H1 (cell line): ENCODE results near the gene MEP1A. TPM values are rescaled to one million over a fixed set of nuclear protein-coding genes. Genes with fewer than 3 reads are reported as not detected.

ENCODE experiments used
- CTCF ChIA-PET: fragments of 300-600 bp; sonication (Branson Sonifier 250); formaldehyde crosslinking; loops from one replicate; lab custom pipeline; 2021; ENCODE audit not compliant: partially characterized antibody; lab: Charles Lee
- POLR2A ChIA-PET: fragments of 300-600 bp; sonication (Branson Sonifier 250); formaldehyde crosslinking; loops from one replicate; lab custom pipeline; 2021; ENCODE audit warnings: inconsistent platforms; ENCODE audit not compliant: partially characterized antibody; lab: Charles Lee
- DNase-seq, 2 experiments: peaks; one replicate each; pipeline versions ENCODE4 v3.0.0 to v3.0.0-alpha.2; 2010 to 2022; ENCODE audit warnings: low spot score in 2 of 2, low read depth in 1 of 2, mixed read lengths in 1 of 2
- FAIRE-seq: peaks from 2 replicates; lab custom pipeline; 2011; peaks lifted over from hg19 to GRCh38; lab: Jason Lieb, UNC
- H2AFZ ChIP-seq: 2 replicates; pipeline ENCODE4 v1.8.1; 2012; ENCODE audit warnings: low read length, inconsistent platforms
- H2AK5ac ChIP-seq: 2 replicates; pipeline ENCODE4 v1.6.1; 2013; ENCODE audit warnings: low read depth, low read length
- H2BK120ac ChIP-seq: replicated peaks from 2 replicates; pipeline ENCODE3; 2013; ENCODE audit warnings: low read depth, low read length, inconsistent platforms
- H2BK12ac ChIP-seq: 2 replicates; pipeline ENCODE4 v1.6.1; 2013; ENCODE audit warnings: low read depth, low read length
- H2BK15ac ChIP-seq: 2 replicates; pipeline ENCODE4 v1.6.1; 2013; ENCODE audit warnings: low read length
- H2BK20ac ChIP-seq: 2 replicates; pipeline ENCODE4 v1.6.1; 2013; ENCODE audit warnings: low read length
- H2BK5ac ChIP-seq: 2 replicates; pipeline ENCODE4 v1.6.1; 2013; ENCODE audit warnings: low read depth, low read length
- H3K14ac ChIP-seq: 2 replicates; pipeline ENCODE4 v1.6.1; 2013; ENCODE audit warnings: inconsistent platforms; ENCODE audit not compliant: insufficient read length
- H3K18ac ChIP-seq: 2 replicates; pipeline ENCODE4 v1.6.1; 2013; ENCODE audit warnings: low read length; ENCODE audit errors: extremely low read depth
- H3K23ac ChIP-seq: 2 replicates; pipeline ENCODE4 v1.6.1; 2013; ENCODE audit warnings: inconsistent platforms; ENCODE audit not compliant: insufficient read length
- H3K23me2 ChIP-seq: 2 replicates; pipeline ENCODE4 v1.6.1; 2013; ENCODE audit warnings: low read depth, low read length
- H3K27ac ChIP-seq: 2 replicates; pipeline ENCODE4 v1.6.1; 2011; ENCODE audit warnings: low read depth, low read length, inconsistent platforms
- H3K27me3 ChIP-seq, 4 experiments: replicated peaks in 1 of 4; 1 replicate in 1 of 4; 2 replicates in 3 of 4; pipeline versions ENCODE4 v1.6.1 to v1.8.1; 2011 to 2013; ENCODE audit warnings: low read length in 3 of 4, mild to moderate bottlenecking in 3 of 4, inconsistent platforms in 2 of 4, mixed read lengths in 2 of 4, moderate library complexity in 1 of 4; ENCODE audit not compliant: control insufficient read depth in 3 of 4, insufficient read depth in 3 of 4; ENCODE audit errors: extremely low read depth in 1 of 4
- H3K36me3 ChIP-seq, 4 experiments: 2 replicates each; pipeline versions ENCODE4 v1.6.1 to v1.8.1; 2011 to 2013; ENCODE audit warnings: mild to moderate bottlenecking in 4 of 4, low read length in 3 of 4, moderate library complexity in 2 of 4, control low read depth in 1 of 4, inconsistent platforms in 1 of 4; ENCODE audit not compliant: insufficient read depth in 4 of 4, control insufficient read depth in 2 of 4
- H3K4ac ChIP-seq: replicated peaks from 2 replicates; pipeline ENCODE3; 2013; ENCODE audit warnings: low read length, low read depth, mixed read lengths, inconsistent platforms; ENCODE audit not compliant: insufficient read length
- H3K4me1 ChIP-seq, 4 experiments: replicated peaks in 1 of 4; 1 replicate in 1 of 4; 2 replicates in 3 of 4; pipeline versions ENCODE4 v1.6.1 to v1.8.1; 2011 to 2013; ENCODE audit warnings: low read length in 3 of 4, inconsistent platforms in 2 of 4, mixed read lengths in 1 of 4; ENCODE audit not compliant: insufficient read depth in 4 of 4, control insufficient read depth in 3 of 4
- H3K4me2 ChIP-seq, 2 experiments: 2 replicates each; pipeline versions ENCODE4 v1.6.1 to v1.8.1; 2011 to 2013; ENCODE audit warnings: low read depth in 2 of 2, low read length in 2 of 2, control low read depth in 1 of 2, inconsistent platforms in 1 of 2, mild to moderate bottlenecking in 1 of 2; ENCODE audit not compliant: insufficient read depth in 1 of 2
- H3K4me3 ChIP-seq, 4 experiments: fragments of 200-600, 300-600 bp in 1 of 4; sonication (generic), shearing (Covaris generic), sonication (Bioruptor Twin) in 1 of 4; 2 replicates each; pipeline versions ENCODE4 v1.5.1 to v1.8.1; 2011 to 2016; ENCODE audit warnings: low read length in 4 of 4, low read depth in 3 of 4, control low read depth in 2 of 4, inconsistent platforms in 2 of 4, mild to moderate bottlenecking in 2 of 4, mixed read lengths in 1 of 4, moderate library complexity in 1 of 4; ENCODE audit not compliant: insufficient read depth in 2 of 4; ENCODE audit errors: extremely low read depth in 1 of 4
- H3K56ac ChIP-seq: replicated peaks from 2 replicates; pipeline ENCODE3; 2013; ENCODE audit warnings: low read depth, mild to moderate bottlenecking, mixed read lengths, low read length, inconsistent platforms; ENCODE audit not compliant: insufficient read length
- H3K79me1 ChIP-seq: 2 replicates; pipeline ENCODE4 v1.6.1; 2013; ENCODE audit warnings: low read depth, low read length, control low read depth
- H3K79me2 ChIP-seq, 2 experiments: 2 replicates each; pipeline versions ENCODE4 v1.6.1 to v1.8.1; 2012 to 2013; ENCODE audit warnings: low read length in 2 of 2, mild to moderate bottlenecking in 2 of 2, inconsistent platforms in 1 of 2; ENCODE audit not compliant: insufficient read depth in 2 of 2, control insufficient read depth in 1 of 2
- H3K9ac ChIP-seq, 4 experiments: replicated peaks in 1 of 4; 1 replicate in 1 of 4; 2 replicates in 3 of 4; pipeline versions ENCODE4 v1.6.1 to v1.8.1; 2011 to 2013; ENCODE audit warnings: low read depth in 3 of 4, low read length in 3 of 4, control low read depth in 2 of 4, mild to moderate bottlenecking in 2 of 4, moderate library complexity in 2 of 4, inconsistent platforms in 1 of 4; ENCODE audit errors: extremely low read depth in 1 of 4
- H3K9me3 ChIP-seq, 2 experiments: 2 replicates each; pipeline versions ENCODE4 v1.6.1 to v1.8.1; 2012 to 2013; ENCODE audit warnings: mild to moderate bottlenecking in 2 of 2, moderate library complexity in 2 of 2, control low read depth in 1 of 2, inconsistent platforms in 1 of 2, low read depth in 1 of 2, low read length in 1 of 2, mixed read lengths in 1 of 2; ENCODE audit not compliant: insufficient read depth in 2 of 2
- H4K20me1 ChIP-seq, 2 experiments: replicated peaks in 1 of 2; 2 replicates each; pipeline versions ENCODE3 to v1.8.1; 2011 to 2013; ENCODE audit warnings: inconsistent platforms in 2 of 2, low read length in 2 of 2, mild to moderate bottlenecking in 1 of 2; ENCODE audit not compliant: insufficient read depth in 2 of 2, control insufficient read depth in 1 of 2
- H4K5ac ChIP-seq: 2 replicates; pipeline ENCODE4 v1.6.1; 2013; ENCODE audit warnings: low read length, low read depth, mixed read lengths, inconsistent platforms; ENCODE audit not compliant: insufficient read length
- H4K8ac ChIP-seq: 2 replicates; pipeline ENCODE4 v1.8.0; 2013; ENCODE audit warnings: mild to moderate bottlenecking, moderate library complexity, low read length, inconsistent platforms; ENCODE audit not compliant: insufficient read depth; ENCODE audit errors: extremely low read depth
- H4K91ac ChIP-seq: replicated peaks from 2 replicates; pipeline ENCODE3; 2013; ENCODE audit warnings: low read length, mixed read lengths, inconsistent platforms; ENCODE audit not compliant: insufficient read length
- BACH1 ChIP-seq: IDR thresholded peaks from 2 replicates; pipeline ENCODE4 v1.6.1; 2012; ENCODE audit warnings: low read length, improper control_type of control experiment
- RBBP5 ChIP-seq: IDR thresholded peaks from 2 replicates; pipeline ENCODE4 v1.7.1; 2012; ENCODE audit warnings: low read depth, mild to moderate bottlenecking, inconsistent platforms, low read length, moderate library complexity, borderline replicate concordance
- WGBS, 2 experiments: shearing (Covaris generic) in 1 of 2; methylation state at CpG; one replicate each; pipeline versions ENCODE4 v1.1.6 to v1.1.7; 2013 to 2015; ENCODE audit warnings: low lambda C conversion rate in 2 of 2, mixed read lengths in 2 of 2, inconsistent platforms in 1 of 2, low coverage in 1 of 2, missing lambda C conversion rate in 1 of 2; ENCODE audit not compliant: insufficient replicate concordance in 2 of 2, insufficient coverage in 1 of 2, insufficient read length in 1 of 2; ENCODE audit errors: extremely low coverage in 1 of 2, missing lambda C conversion rate in 1 of 2; 5-methylcytosine and 5-hydroxymethylcytosine counted together
- polyA plus RNA-seq, 7 experiments: library from polyadenylated mRNA; depleted of rRNA in 3 of 7; stranded (reverse) in 5 of 7; unstranded in 2 of 7; fragments of >200 nt in 5 of 7; fragments of 200-250 nt in 2 of 7; gene quantifications; 1 replicate in 5 of 7; 2 replicates in 1 of 7; 4 replicates in 1 of 7; pipeline versions ENCODE4 v1.2.1 to v1.2.3, GENCODE V29; 2011 to 2013; ENCODE audit warnings: missing spikeins in 2 of 7, mixed read lengths in 2 of 7
- total RNA-seq: library from RNA; stranded (reverse); fragmentation: NEBNext Ultra II Directional; extraction: Animal tissue kit (Norgen Biotek cat#: 25700); gene quantifications from 2 replicates; pipeline ENCODE4 v1.2.1, GENCODE V29; 2021

Gene MEP1A
- total and polyA plus RNA-seq, 2 of the 8 experiments (the other 6 are each of a cell fraction or from before 2014, with no cell fraction given): 0.03 TPM; not detected in 1

GRCh38 chr6:46755865-46756264 is 37.3 kb upstream of the MEP1A start:
- H3K79me2 ChIP-seq: no peaks in the 10 kb centered on the region
- peaks cover 0 to 7% (median 3%) of the 10 kb centered on the region in 4 experiments; a peak in 3 of 7 replicates for H3K4me1 ChIP-seq
- H3K4me3 ChIP-seq: no peak overlapping the region
- H2BK12ac ChIP-seq: no peak overlapping the region
- ChIA-PET CTCF (interaction anchor here (1.3 to 2.5 kb wide), 3 partner anchors 21 to 27 kb away, joined by 3 to 5 read pairs (median 3); partner anchors contain the start of gene PLA2G7), POLR2A (no interaction called here)
- H3K27ac ChIP-seq: no peak overlapping the region
- H2AK5ac ChIP-seq: no peak overlapping the region
- no peak overlapping the region for H3K18ac ChIP-seq
- H2AFZ ChIP-seq: no peak overlapping the region
- no peak for FAIRE-seq
- no peaks in the 10 kb centered on the region for H3K36me3 ChIP-seq
- H4K20me1 ChIP-seq: no peaks in the 10 kb centered on the region
- no peak for TF ChIP-seq RBBP5
- no peak for TF ChIP-seq BACH1
- no peak overlapping the region for H4K8ac ChIP-seq
- H3K9ac ChIP-seq: no peak overlapping the region
- no peaks in the 10 kb centered on the region for H3K27me3 ChIP-seq
- no peak overlapping the region for H3K4me2 ChIP-seq
- no peak overlapping the region for H3K4ac ChIP-seq
- H2BK120ac ChIP-seq: no peak overlapping the region
- no peak overlapping the region for H3K14ac ChIP-seq
- no peak overlapping the region for H3K56ac ChIP-seq
- no peaks in the 10 kb centered on the region for H3K23me2 ChIP-seq
- H3K79me1 ChIP-seq: no peaks in the 10 kb centered on the region
- no peak overlapping the region for H2BK5ac ChIP-seq
- H2BK15ac ChIP-seq: no peak overlapping the region
- H3K23ac ChIP-seq: no peak overlapping the region
- no peak overlapping the region for H4K5ac ChIP-seq
- no peak overlapping the region for H4K91ac ChIP-seq
- H2BK20ac ChIP-seq: no peak overlapping the region
- no peaks in the 10 kb centered on the region for H3K9me3 ChIP-seq
- no peak for DNase-seq
- WGBS, 2 experiments: 78% methylated on average over 1 of the region's 1 CpG; no CpG with 5 or more reads in 1 of the 2 experiments
